ENCODE results near the gene RNF166.

The RNF166 gene

DNA sequence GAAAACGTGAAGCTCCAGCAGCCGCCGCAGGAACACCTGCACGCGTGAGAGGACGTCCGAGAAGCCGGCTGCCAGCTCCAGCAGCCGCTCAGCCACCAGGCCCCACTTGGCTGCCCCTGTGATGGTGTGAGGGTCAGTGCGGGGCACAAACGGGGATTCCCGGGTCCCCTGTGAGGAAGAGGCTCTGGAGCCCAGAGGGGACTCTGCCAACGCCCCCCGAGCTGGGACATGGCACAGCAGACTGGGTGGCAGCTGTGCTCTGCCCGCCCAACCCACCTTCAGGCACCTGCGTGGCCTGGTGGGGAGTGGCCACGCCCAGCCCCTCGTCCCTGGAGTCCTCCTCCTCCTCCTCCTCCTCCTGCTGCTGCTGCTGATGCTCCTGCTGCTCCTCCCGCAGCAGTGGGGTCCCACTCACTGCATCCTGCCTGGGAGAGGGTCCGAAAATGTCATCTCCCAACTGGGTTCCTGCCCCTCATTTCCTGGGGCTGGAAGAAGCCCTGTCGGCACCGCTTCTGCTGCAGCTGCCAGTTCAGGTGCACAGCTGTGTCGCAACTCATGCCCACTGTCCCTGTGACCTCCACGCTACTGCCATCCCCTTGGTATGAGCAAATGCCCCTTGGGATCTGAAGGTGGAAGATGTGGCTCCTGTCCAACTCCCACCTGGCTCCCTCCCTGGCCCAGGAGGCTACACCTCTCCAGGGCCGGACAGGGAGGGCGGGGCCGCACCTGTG lies 27.6 kb upstream of the RNF166 start:
- no peak for DNase-seq (ENCODE audit: low read depth, low spot score)
- TF ChIP-seq ZNF274 (IDR thresholded peaks at IDR 0.05; ENCODE audit: low read depth, low read length) = no peak
- peaks cover 80% of the 10 kb centered on the region for H3K36me3 ChIP-seq (ENCODE audit: insufficient read depth, insufficient read length, low read length)

DNA sequence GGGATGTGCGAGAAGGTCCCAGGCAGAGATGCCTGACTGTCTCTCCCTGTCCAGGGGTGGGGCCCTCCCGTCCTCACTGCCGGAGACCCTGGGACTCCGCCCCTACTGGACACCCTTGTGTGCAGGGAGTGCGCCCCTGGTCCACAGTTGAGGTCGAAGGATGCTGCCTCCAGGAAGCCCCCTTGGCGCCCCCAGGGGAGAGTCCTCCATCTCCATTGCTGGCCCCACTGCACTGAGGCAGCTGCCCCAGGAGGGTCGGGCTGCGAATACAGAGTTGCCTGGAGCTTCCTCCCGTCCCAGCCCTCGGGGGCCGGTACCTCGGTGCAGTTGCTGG lies 26.7 kb upstream of the RNF166 start:
- no peak overlapping the region for H3K9ac ChIP-seq (ENCODE audit: insufficient read length, low read depth)
- H3K27me3 ChIP-seq (ENCODE audit: insufficient read depth, insufficient read length) = no peaks in the 10 kb centered on the region
- DNase-seq (ENCODE audit: low read depth, low spot score) = no peak
- H3K36me3 ChIP-seq (ENCODE audit: insufficient read depth, insufficient read length, low read length) = peaks cover 75% of the 10 kb centered on the region
- TF ChIP-seq SUZ12 (IDR thresholded peaks at IDR 0.05; ENCODE audit: extremely low read depth, insufficient read depth, insufficient read length) (no peak), ZNF274 (IDR thresholded peaks at IDR 0.05; ENCODE audit: low read depth, low read length) (no peak), YY1 (IDR thresholded peaks at IDR 0.05; ENCODE audit: insufficient read depth, insufficient read length) (no peak)
- no peaks in the 10 kb centered on the region for H3K9me3 ChIP-seq (ENCODE audit: insufficient read depth, low read length)
- no peak overlapping the region for H3K4me3 ChIP-seq (ENCODE audit: insufficient read length, low read depth)
- peaks cover 8% of the 10 kb centered on the region for H3K4me1 ChIP-seq (ENCODE audit: insufficient read depth, insufficient read length)

More for the DNA sequence above, 27.6 kb upstream of the RNF166 start:
- Histone ChIP-seq H3K4me3 (ENCODE audit: insufficient read length, low read depth) (no peak overlapping the region), H3K4me1 (ENCODE audit: insufficient read depth, insufficient read length) (peaks cover 6% of the 10 kb centered on the region), H3K9ac (ENCODE audit: insufficient read length, low read depth) (no peak overlapping the region), H3K27me3 (ENCODE audit: insufficient read depth, insufficient read length) (no peaks in the 10 kb centered on the region), H3K9me3 (ENCODE audit: insufficient read depth, low read length) (no peaks in the 10 kb centered on the region)

DNA sequence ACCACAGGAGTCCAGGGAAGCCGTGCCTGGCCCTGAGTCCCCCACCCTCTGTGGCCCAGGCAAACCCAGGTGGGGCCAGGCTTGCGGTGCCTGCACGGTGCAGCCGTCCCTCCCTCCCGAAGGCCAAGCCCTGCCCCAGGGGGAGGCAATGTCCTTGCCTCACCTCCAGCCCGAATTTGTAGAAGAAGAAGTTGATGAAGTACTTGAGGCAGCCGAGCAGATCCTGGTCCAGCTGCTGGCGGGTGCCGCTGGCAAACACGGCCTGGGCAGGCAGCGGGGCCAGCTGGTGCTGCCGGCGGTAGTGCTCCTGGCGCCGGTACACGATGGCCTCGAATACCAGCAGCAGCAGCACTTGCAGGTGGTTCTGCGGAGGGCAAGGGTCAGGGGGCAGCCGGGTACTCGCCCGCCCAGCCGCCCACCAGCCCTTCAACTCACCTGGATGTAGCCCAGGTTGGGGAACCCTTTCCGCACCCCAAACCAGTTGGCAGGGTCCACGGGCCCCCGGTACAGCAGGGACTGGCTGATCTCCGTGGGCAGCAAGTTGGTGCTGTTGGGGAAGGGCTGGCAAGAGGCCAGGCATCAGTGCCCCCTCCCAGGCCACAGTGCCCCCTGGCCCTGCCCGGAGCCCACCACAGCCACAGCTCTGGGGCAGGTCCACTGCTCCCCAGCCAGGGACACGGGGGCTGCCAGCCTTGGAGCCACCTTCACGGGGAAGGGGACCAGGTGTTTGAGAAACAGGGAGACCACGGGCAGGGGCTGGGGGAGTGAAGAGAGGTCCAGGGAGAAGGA lies 26.2 kb upstream of the RNF166 start:
- H3K27me3 ChIP-seq (ENCODE audit: insufficient read depth, insufficient read length) = no peaks in the 10 kb centered on the region
- peaks cover 8% of the 10 kb centered on the region for H3K4me1 ChIP-seq (ENCODE audit: insufficient read depth, insufficient read length)
- H3K4me3 ChIP-seq (ENCODE audit: insufficient read length, low read depth) = no peak overlapping the region
- DNase-seq (ENCODE audit: low read depth, low spot score) = no peak
- H3K36me3 ChIP-seq (ENCODE audit: insufficient read depth, insufficient read length, low read length) = peaks cover 75% of the 10 kb centered on the region
- no peaks in the 10 kb centered on the region for H3K9me3 ChIP-seq (ENCODE audit: insufficient read depth, low read length)
- no peak for TF ChIP-seq ZNF274 (IDR thresholded peaks at IDR 0.05; ENCODE audit: low read depth, low read length)
- TF ChIP-seq SUZ12 (IDR thresholded peaks at IDR 0.05; ENCODE audit: extremely low read depth, insufficient read depth, insufficient read length) = no peak
- no peak for TF ChIP-seq YY1 (IDR thresholded peaks at IDR 0.05; ENCODE audit: insufficient read depth, insufficient read length)
- H3K9ac ChIP-seq (ENCODE audit: insufficient read length, low read depth) = no peak overlapping the region

DNA sequence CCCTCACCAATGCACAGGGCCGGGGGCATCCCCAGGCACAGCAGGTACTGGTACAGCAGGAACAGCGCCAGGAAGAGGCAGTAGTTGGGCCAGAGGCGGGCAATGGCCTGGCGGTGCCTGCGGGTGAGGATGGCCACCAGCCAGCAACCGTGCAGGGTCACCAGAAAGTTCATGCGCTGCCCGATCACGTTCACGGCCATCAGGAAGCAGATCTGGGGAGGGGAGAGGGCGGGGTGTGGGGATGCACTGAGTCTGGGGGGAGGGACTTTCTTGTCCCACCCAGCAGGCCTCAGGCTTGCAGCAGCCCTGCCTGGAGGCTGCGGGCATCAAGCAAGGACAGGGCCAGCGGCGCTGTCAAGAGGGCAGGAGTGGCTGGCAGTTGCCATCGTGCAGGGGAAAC lies 25.5 kb upstream of the RNF166 start:
- Histone ChIP-seq H3K27me3 (ENCODE audit: insufficient read depth, insufficient read length) (no peaks in the 10 kb centered on the region), H3K36me3 (ENCODE audit: insufficient read depth, insufficient read length, low read length) (peaks cover 78% of the 10 kb centered on the region), H3K4me3 (ENCODE audit: insufficient read length, low read depth) (no peak overlapping the region), H3K9ac (ENCODE audit: insufficient read length, low read depth) (no peak overlapping the region), H3K4me1 (ENCODE audit: insufficient read depth, insufficient read length) (peaks cover 12% of the 10 kb centered on the region), H3K9me3 (ENCODE audit: insufficient read depth, low read length) (no peaks in the 10 kb centered on the region)
- TF ChIP-seq YY1 (IDR thresholded peaks at IDR 0.05; ENCODE audit: insufficient read depth, insufficient read length) (no peak), SUZ12 (IDR thresholded peaks at IDR 0.05; ENCODE audit: extremely low read depth, insufficient read depth, insufficient read length) (no peak), ZNF274 (IDR thresholded peaks at IDR 0.05; ENCODE audit: low read depth, low read length) (no peak)
- no peak for DNase-seq (ENCODE audit: low read depth, low spot score)

DNA sequence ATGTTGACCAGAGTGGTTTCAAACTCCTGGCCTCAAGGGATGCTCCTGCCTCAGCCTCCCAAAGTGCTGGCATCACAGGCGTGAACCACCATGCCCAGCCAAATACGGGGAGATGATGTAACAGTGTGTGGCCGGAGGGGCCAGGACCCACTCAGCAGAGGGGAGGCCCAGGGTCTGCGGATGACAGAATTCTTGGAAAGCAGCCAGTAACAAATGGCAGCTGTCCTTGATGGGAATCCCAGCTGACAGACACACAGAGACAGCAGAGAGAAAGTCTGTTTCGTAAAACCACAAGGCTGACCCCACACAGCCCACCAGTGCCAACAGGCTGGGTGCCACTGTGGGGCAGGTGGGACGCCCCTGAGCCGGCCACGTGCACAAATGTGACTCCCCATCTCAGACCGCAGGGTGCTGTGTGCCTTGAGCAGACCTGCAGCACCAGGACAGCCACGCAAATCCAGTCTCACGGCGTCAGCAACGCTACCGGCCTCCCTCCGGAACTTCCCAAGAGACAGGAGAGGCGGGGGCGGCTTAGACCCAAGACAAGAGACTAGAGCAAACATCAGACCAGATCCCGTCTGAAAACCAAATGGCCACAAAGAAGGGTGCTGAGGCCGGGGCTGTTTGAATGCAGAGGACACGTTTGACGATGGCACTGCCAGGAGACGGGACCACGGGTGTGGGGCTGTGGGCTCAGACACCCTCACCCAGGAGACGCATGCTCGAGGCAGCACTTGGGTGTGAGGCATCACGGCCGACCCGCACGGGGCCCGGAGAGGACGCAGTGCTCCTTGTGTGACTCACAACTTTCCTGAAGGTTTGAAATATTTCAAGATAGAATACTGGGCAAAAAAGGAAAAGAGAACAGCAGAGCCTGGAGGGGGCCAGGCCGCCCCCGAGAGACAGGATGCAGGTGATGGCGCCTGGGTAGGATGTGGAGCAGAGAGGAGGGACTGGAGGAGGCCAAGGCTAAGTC lies 24.7 kb upstream of the RNF166 start:
- peaks cover 80% of the 10 kb centered on the region for H3K36me3 ChIP-seq (ENCODE audit: insufficient read depth, insufficient read length, low read length)
- peaks cover 15% of the 10 kb centered on the region for H3K4me1 ChIP-seq (ENCODE audit: insufficient read depth, insufficient read length)
- peak overlapping the region; percentile 3 for H3K9ac ChIP-seq (ENCODE audit: insufficient read length, low read depth)
- no peaks in the 10 kb centered on the region for H3K27me3 ChIP-seq (ENCODE audit: insufficient read depth, insufficient read length)
- H3K9me3 ChIP-seq (ENCODE audit: insufficient read depth, low read length) = no peaks in the 10 kb centered on the region
- DNase-seq (ENCODE audit: low read depth, low spot score) = no peak
- H3K4me3 ChIP-seq (ENCODE audit: insufficient read length, low read depth) = no peak overlapping the region
- TF ChIP-seq SUZ12 (IDR thresholded peaks at IDR 0.05; ENCODE audit: extremely low read depth, insufficient read depth, insufficient read length) (no peak), YY1 (IDR thresholded peaks at IDR 0.05; ENCODE audit: insufficient read depth, insufficient read length) (no peak), ZNF274 (IDR thresholded peaks at IDR 0.05; ENCODE audit: low read depth, low read length) (no peak)

DNA sequence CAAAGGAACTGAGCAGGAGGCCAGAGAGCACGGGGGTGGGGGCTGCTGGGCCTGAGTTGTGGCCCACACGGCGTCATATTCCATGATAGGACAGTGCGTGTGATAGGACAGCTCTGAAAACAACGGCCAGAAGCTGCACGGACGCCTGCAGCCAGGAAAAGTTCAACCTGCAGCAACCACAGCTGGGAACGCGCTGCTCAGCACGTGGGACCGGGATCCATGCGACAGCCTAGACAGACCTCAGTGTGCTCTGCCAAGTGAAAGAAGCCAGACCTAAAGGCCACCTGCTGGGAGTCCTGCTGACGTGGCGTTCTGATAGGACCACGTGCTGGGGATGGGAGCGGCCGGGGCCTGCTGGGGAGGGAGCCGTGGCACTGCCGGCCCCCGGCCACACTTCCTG lies 21.7 kb upstream of the RNF166 start:
- H3K9me3 ChIP-seq (ENCODE audit: insufficient read depth, low read length) = no peaks in the 10 kb centered on the region
- H3K4me3 ChIP-seq (ENCODE audit: insufficient read length, low read depth) = no peak overlapping the region
- H3K9ac ChIP-seq (ENCODE audit: insufficient read length, low read depth) = peak overlapping the region; percentile 32
- no peak for DNase-seq (ENCODE audit: low read depth, low spot score)
- TF ChIP-seq YY1 (IDR thresholded peaks at IDR 0.05; ENCODE audit: insufficient read depth, insufficient read length) (no peak), ZNF274 (IDR thresholded peaks at IDR 0.05; ENCODE audit: low read depth, low read length) (no peak), SUZ12 (IDR thresholded peaks at IDR 0.05; ENCODE audit: extremely low read depth, insufficient read depth, insufficient read length) (no peak)
- H3K4me1 ChIP-seq (ENCODE audit: insufficient read depth, insufficient read length) = peaks cover 27% of the 10 kb centered on the region
- H3K27me3 ChIP-seq (ENCODE audit: insufficient read depth, insufficient read length) = no peaks in the 10 kb centered on the region
- peaks cover 80% of the 10 kb centered on the region for H3K36me3 ChIP-seq (ENCODE audit: insufficient read depth, insufficient read length, low read length)
